IMR-90 (cell line): ENCODE results near the gene ALOX15. TPM values are rescaled to one million over a fixed set of nuclear protein-coding genes. Genes with fewer than 3 reads are reported as not detected.
"Not testable (repeated sequence)": the region's sequence is repeated elsewhere in the genome, so short reads cannot be mapped to it uniquely, and the experiment has no call there.

Experiments used
- ATAC-seq: fragments of 200-7000 bp; cut with Tn5 transposase; 2 replicates; pipeline ENCODE4 v1.9.1; 2020; ENCODE audit warnings: low read depth, mild to moderate bottlenecking, moderate library complexity
- BruUV-seq: library from RNA; stranded (reverse); fragments of 400-500 nt; replicated peaks from 2 replicates; lab custom pipeline; 2021; lab: Mats Ljungman, UMichigan
- CTCF ChIA-PET: fragments of 300-600 bp; formaldehyde crosslinking; extraction: SDS; loops from one replicate; lab custom pipeline; 2021; ENCODE audit warnings: antibody characterized with exemption; lab: Yijun Ruan, JAX
- POLR2A ChIA-PET: fragments of 300-600 bp; sonication (Branson Sonifier 250); formaldehyde crosslinking; loops from one replicate; lab custom pipeline; 2022; ENCODE audit warnings: antibody characterized with exemption; ENCODE audit not compliant: unreplicated experiment; lab: Charles Lee
- DNase-seq: peaks from one replicate; pipeline ENCODE4 v3.0.0; 2013
- H2AFZ ChIP-seq: replicated peaks from 2 replicates; pipeline ENCODE3; 2013; ENCODE audit warnings: low read length, mild to moderate bottlenecking; ENCODE audit not compliant: poor library complexity
- H2AK5ac ChIP-seq: 2 replicates; pipeline ENCODE4 v1.6.1; 2013; ENCODE audit warnings: low read depth, low read length, inconsistent platforms
- H2AK9ac ChIP-seq: replicated peaks from 2 replicates; pipeline ENCODE3; 2013; ENCODE audit warnings: mild to moderate bottlenecking, low read depth, low read length, moderate library complexity; ENCODE audit not compliant: poor library complexity
- H2BK120ac ChIP-seq: 2 replicates; pipeline ENCODE4 v1.6.1; 2013; ENCODE audit warnings: low read depth, low read length, inconsistent platforms
- H2BK15ac ChIP-seq: 3 replicates; pipeline ENCODE4 v1.6.1; 2013; ENCODE audit warnings: low read depth, low read length, inconsistent platforms
- H2BK20ac ChIP-seq: 2 replicates; pipeline ENCODE4 v1.6.1; 2013; ENCODE audit warnings: low read depth, mild to moderate bottlenecking, inconsistent platforms, low read length, moderate library complexity
- H2BK5ac ChIP-seq: 2 replicates; pipeline ENCODE4 v1.6.1; 2013; ENCODE audit warnings: mild to moderate bottlenecking, low read depth, low read length, inconsistent platforms; ENCODE audit not compliant: poor library complexity, severe bottlenecking
- H3K14ac ChIP-seq: replicated peaks from 2 replicates; pipeline ENCODE4 v1.6.1; 2013; ENCODE audit warnings: low read depth, low read length, inconsistent platforms
- H3K18ac ChIP-seq: 2 replicates; pipeline ENCODE4 v1.6.1; 2013; ENCODE audit warnings: low read depth, low read length, control low read depth
- H3K23ac ChIP-seq: 2 replicates; pipeline ENCODE4 v1.6.1; 2013; ENCODE audit warnings: low read depth, low read length, inconsistent platforms
- H3K27ac ChIP-seq: 2 replicates; pipeline ENCODE4 v1.5.1; 2013; ENCODE audit warnings: mild to moderate bottlenecking, control low read depth, low read length; ENCODE audit not compliant: insufficient read depth
- H3K27me3 ChIP-seq: 2 replicates; pipeline ENCODE4 v1.6.1; 2013; ENCODE audit warnings: low read length; ENCODE audit not compliant: control insufficient read depth, insufficient read depth
- H3K36me3 ChIP-seq: 2 replicates; pipeline ENCODE4 v1.6.1; 2013; ENCODE audit warnings: low read length, mixed read lengths; ENCODE audit not compliant: control insufficient read depth, insufficient read depth
- H3K4ac ChIP-seq: 2 replicates; pipeline ENCODE4 v1.6.1; 2013; ENCODE audit warnings: low read depth, low read length, inconsistent platforms
- H3K4me1 ChIP-seq: 2 replicates; pipeline ENCODE4 v1.6.1; 2013; ENCODE audit warnings: low read length, mixed read lengths; ENCODE audit not compliant: control insufficient read depth, insufficient read depth
- H3K4me2 ChIP-seq: 2 replicates; pipeline ENCODE4 v1.6.1; 2013; ENCODE audit warnings: low read depth, mild to moderate bottlenecking, control low read depth, low read length, moderate library complexity
- H3K4me3 ChIP-seq: 2 replicates; pipeline ENCODE4 v1.5.1; 2013; ENCODE audit warnings: low read depth, mild to moderate bottlenecking, control low read depth, low read length, moderate library complexity; ENCODE audit not compliant: insufficient read depth
- H3K56ac ChIP-seq: 2 replicates; pipeline ENCODE4 v1.6.1; 2013; ENCODE audit warnings: low read length, inconsistent platforms; ENCODE audit not compliant: insufficient read depth; ENCODE audit errors: extremely low read depth
- H3K79me1 ChIP-seq, 2 experiments: 2 replicates each; pipeline ENCODE4 v1.6.1; 2013; ENCODE audit warnings: low read length in 2 of 2, inconsistent platforms in 1 of 2, low read depth in 1 of 2
- H3K9ac ChIP-seq: 2 replicates; pipeline ENCODE4 v1.6.1; 2013; ENCODE audit warnings: low read depth, low read length, control low read depth
- H3K9me1 ChIP-seq: 2 replicates; pipeline ENCODE4 v1.6.1; 2013; ENCODE audit warnings: low read length, inconsistent platforms; ENCODE audit not compliant: insufficient read depth
- H3K9me3 ChIP-seq: 2 replicates; pipeline ENCODE4 v1.6.1; 2013; ENCODE audit warnings: low read length; ENCODE audit not compliant: control insufficient read depth, insufficient read depth
- H4K20me1 ChIP-seq: 2 replicates; pipeline ENCODE4 v1.6.1; 2013; ENCODE audit warnings: low read length, inconsistent platforms; ENCODE audit not compliant: insufficient read depth
- H4K5ac ChIP-seq: 2 replicates; pipeline ENCODE4 v1.6.1; 2013; ENCODE audit warnings: mild to moderate bottlenecking, low read depth, low read length, control low read depth
- H4K8ac ChIP-seq, 2 experiments: 2 replicates each; pipeline ENCODE4 v1.6.1; 2013; ENCODE audit warnings: low read depth in 2 of 2, low read length in 2 of 2, control low read depth in 1 of 2, inconsistent platforms in 1 of 2
- H4K91ac ChIP-seq: 2 replicates; pipeline ENCODE4 v1.6.1; 2013; ENCODE audit warnings: low read depth, low read length, inconsistent platforms; ENCODE audit not compliant: insufficient read depth
- WGBS, 2 experiments: methylation state at CpG; one replicate each; pipeline versions ENCODE4 v1.1.5 to v1.1.7; 2013; ENCODE audit warnings: missing lambda C conversion rate in 2 of 2; ENCODE audit not compliant: insufficient read length in 1 of 2; ENCODE audit errors: extremely low coverage in 2 of 2; 5-methylcytosine and 5-hydroxymethylcytosine counted together
- dilution Hi-C: fragments of 300-500 bp; cut with HindIII; formaldehyde crosslinking; loops from one replicate; pipeline ENCODE4 v1.14.3; 2018; ENCODE audit warnings: low sequenced_read_pairs; ENCODE audit not compliant: unreplicated experiment
- in situ Hi-C: fragments of 300-500 bp; cut with MboI; formaldehyde crosslinking; loops from 3 replicates; pipeline ENCODE4 v1.14.3; 2019; ENCODE audit warnings: low sequenced_read_pairs, inconsistent platforms, mixed read lengths
- intact Hi-C: fragments of 100-400 bp; cut with micrococcal nuclease; formaldehyde crosslinking; loops from 2 replicates; pipeline ENCODE4 v1.10.0; 2022
- polyA plus RNA-seq, 3 experiments: library from polyadenylated mRNA; depleted of rRNA; stranded (reverse); fragments of >200 nt; gene quantifications; 2 replicates each; pipeline ENCODE4 v1.2.3, GENCODE V29; 2012; ENCODE audit warnings: low replicate concordance in 1 of 3
- total RNA-seq: library from RNA; depleted of rRNA; stranded (reverse); fragments of >200 nt; gene quantifications from 2 replicates; pipeline ENCODE4 v1.2.3, GENCODE V29; 2012

Gene ALOX15
- total and polyA plus RNA-seq, 2 of the 4 experiments (the other 2 are of a cell fraction) = not detected

- dilution Hi-C loops, in situ Hi-C loops, H3K4me1 ChIP-seq, H2AFZ ChIP-seq, CTCF ChIA-PET, H4K5ac ChIP-seq, H3K36me3 ChIP-seq, H4K8ac ChIP-seq, H4K20me1 ChIP-seq, POLR2A ChIA-PET, H3K9me1 ChIP-seq, H2BK120ac ChIP-seq, H3K9me3 ChIP-seq, H3K4ac ChIP-seq, H3K9ac ChIP-seq, H3K27ac ChIP-seq, H3K23ac ChIP-seq, H3K18ac ChIP-seq, H3K4me3 ChIP-seq, H2AK5ac ChIP-seq, H2BK5ac ChIP-seq, H3K56ac ChIP-seq, intact Hi-C loops, H3K79me1 ChIP-seq, H2BK20ac ChIP-seq, BruUV-seq, H3K4me2 ChIP-seq, DNase-seq, H2BK15ac ChIP-seq, H2AK9ac ChIP-seq, H4K91ac ChIP-seq, H3K14ac ChIP-seq: not testable (repeated sequence)
- ATAC-seq = peak; percentile 11; the same call in 1 of the 2 replicates
- H3K27me3 ChIP-seq = peaks cover 69% of the 10 kb centered on the region
- WGBS, 2 experiments = no CpG with 5 or more reads among the region's 39 CpGs
Measured at GRCh38 chr17:4640569-4641188, 799 bp downstream of the ALOX15 start.
